ENCODE data around the gene PRC1. TPM values are rescaled to one million over a fixed set of nuclear protein-coding genes. Genes with fewer than 3 reads are reported as not detected.

The PRC1 gene
- total and polyA plus RNA-seq, 2 of the 13 experiments (the other 11 are each of a cell fraction or from before 2014, with no cell fraction given) = 137 to 162 TPM

- ChIA-PET CTCF (ENCODE audit: low intra/inter-chr PET ratio, low total read pairs) (no interaction called here), POLR2A (interaction anchor here (1.6 kb wide), 1 partner anchor 11 kb away, joined by 5 read pairs; no protein-coding TSS in a partner anchor)
- no peaks in the 10 kb centered on the region for H3K27me3 ChIP-seq (ENCODE audit: control insufficient read depth in 1 of 2, insufficient read depth in 2 of 2, low read length in 2 of 2)
- no peaks in the 10 kb centered on the region for H3K79me2 ChIP-seq (ENCODE audit: insufficient read depth, low read length)
- no peaks in the 10 kb centered on the region for H4K20me1 ChIP-seq (ENCODE audit: insufficient read depth, low read length)
- intact Hi-C loops (cut with micrococcal nuclease; ENCODE audit: unreplicated experiment) = no loop called here
- no peak overlapping the region for H3K9ac ChIP-seq (ENCODE audit: insufficient read depth, low read depth, low read length)
- no peaks in the 10 kb centered on the region for H3K9me3 ChIP-seq (ENCODE audit: low read length)
- no peak overlapping the region for H2AFZ ChIP-seq (ENCODE audit: low read length)
- in situ Hi-C loops (cut with HindIII; ENCODE audit: extremely low pct_ligation_motif_present, low pct_unique_long_range_greater_than_20kb) = loop anchor here (25.0 kb wide), 1 partner anchor 320 kb away; no protein-coding TSS in a partner anchor
- BruUV-seq (replicated peaks) = no TSS peak
- no peak for ATAC-seq
- H3K4me3 ChIP-seq (replicated peaks in 1 of 3; ENCODE audit: insufficient read depth in 1 of 3, low read depth in 2 of 3, low read length in 3 of 3) = no peak overlapping the region
- H3K36me3 ChIP-seq (replicated peaks in 1 of 2; ENCODE audit: control insufficient read depth in 1 of 2, insufficient read depth in 2 of 2, low read length in 2 of 2) = peaks cover 24 to 61% of the 10 kb centered on the region in 2 experiments; a peak in 4 of 5 replicates
- DNase-seq (ENCODE audit: low spot score) = no peak
- no peak overlapping the region for H3K4me2 ChIP-seq (ENCODE audit: low read depth, low read length)
- 94% methylated on average over 9 of the region's 12 CpGs for WGBS (ENCODE audit: low lambda C conversion rate)
- H3K4me1 ChIP-seq (ENCODE audit: insufficient read depth, low read length) = no peaks in the 10 kb centered on the region
- H3K27ac ChIP-seq (ENCODE audit: extremely low read length, insufficient read depth, low read length) = no peak overlapping the region
- no peak for FAIRE-seq
- TF ChIP-seq EZH2 (conservative IDR thresholded peaks at IDR 0.05; ENCODE audit: low read depth, low read length) (no peak), SMAD1 (CRISPR knock-in tag; IDR thresholded peaks at IDR 0.05; ENCODE audit: borderline replicate concordance, low read depth) (no peak), ZNF256 (CRISPR knock-in tag; conservative IDR thresholded peaks at IDR 0.05) (no peak), CHD2 (IDR thresholded peaks at IDR 0.05; ENCODE audit: low read depth, low read length) (no peak), ZNF136 (CRISPR knock-in tag; IDR thresholded peaks at IDR 0.05; ENCODE audit: low read depth) (no peak), MTA1 (CRISPR knock-in tag; IDR thresholded peaks at IDR 0.05; ENCODE audit: borderline replicate concordance) (no peak), BATF2 (CRISPR knock-in tag; IDR thresholded peaks at IDR 0.05) (no peak), FIP1L1 (IDR thresholded peaks at IDR 0.05; ENCODE audit: borderline replicate concordance, insufficient read depth, low read depth, low read length) (no peak), ADNP (CRISPR knock-in tag; IDR thresholded peaks at IDR 0.05) (no peak), ZNF138 (CRISPR knock-in tag; IDR thresholded peaks at IDR 0.05; ENCODE audit: low read depth) (no peak), TP53 (CRISPR knock-in tag; conservative IDR thresholded peaks at IDR 0.05) (no peak)
- TF ChIP-seq, protein P1, sequence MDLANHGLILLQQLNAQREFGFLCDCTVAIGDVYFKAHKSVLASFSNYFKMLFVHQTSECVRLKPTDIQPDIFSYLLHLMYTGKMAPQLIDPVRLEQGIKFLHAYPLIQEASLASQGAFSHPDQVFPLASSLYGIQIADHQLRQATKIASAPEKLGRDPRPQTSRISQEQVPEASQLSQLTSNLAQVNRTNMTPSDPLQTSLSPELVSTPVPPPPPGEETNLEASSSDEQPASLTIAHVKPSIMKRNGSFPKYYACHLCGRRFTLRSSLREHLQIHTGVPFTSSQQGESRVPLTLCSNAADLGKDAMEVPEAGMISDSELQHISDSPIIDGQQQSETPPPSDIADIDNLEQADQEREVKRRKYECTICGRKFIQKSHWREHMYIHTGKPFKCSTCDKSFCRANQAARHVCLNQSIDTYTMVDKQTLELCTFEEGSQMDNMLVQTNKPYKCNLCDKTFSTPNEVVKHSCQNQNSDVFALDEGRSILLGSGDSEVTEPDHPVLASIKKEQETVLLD (CRISPR knock-in tag; IDR thresholded peaks at IDR 0.05; ENCODE audit: low read depth) = no peak
- TF ChIP-seq, protein P2, sequence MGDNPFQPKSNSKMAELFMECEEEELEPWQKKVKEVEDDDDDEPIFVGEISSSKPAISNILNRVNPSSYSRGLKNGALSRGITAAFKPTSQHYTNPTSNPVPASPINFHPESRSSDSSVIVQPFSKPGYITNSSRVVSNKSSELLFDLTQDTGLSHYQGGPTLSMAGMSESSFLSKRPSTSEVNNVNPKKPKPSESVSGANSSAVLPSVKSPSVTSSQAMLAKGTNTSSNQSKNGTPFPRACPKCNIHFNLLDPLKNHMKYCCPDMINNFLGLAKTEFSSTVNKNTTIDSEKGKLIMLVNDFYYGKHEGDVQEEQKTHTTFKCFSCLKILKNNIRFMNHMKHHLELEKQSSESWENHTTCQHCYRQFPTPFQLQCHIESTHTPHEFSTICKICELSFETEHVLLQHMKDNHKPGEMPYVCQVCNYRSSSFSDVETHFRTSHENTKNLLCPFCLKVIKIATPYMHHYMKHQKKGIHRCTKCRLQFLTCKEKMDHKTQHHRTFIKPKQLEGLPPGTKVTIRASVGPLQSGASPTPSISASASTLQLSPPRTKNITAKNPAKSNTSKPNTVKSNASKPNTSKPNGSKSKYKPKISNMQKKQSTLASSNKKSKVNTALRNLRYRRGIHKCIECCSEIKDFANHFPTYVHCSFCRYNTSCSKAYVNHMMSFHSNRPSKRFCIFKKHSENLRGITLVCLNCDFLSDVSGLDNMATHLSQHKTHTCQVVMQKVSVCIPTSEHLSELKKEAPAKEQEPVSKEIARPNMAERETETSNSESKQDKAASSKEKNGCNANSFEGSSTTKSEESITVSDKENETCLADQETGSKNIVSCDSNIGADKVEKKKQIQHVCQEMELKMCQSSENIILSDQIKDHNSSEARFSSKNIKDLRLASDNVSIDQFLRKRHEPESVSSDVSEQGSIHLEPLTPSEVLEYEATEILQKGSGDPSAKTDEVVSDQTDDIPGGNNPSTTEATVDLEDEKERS (CRISPR knock-in tag; IDR thresholded peaks at IDR 0.05) = no peak
- TF ChIP-seq, protein P3, sequence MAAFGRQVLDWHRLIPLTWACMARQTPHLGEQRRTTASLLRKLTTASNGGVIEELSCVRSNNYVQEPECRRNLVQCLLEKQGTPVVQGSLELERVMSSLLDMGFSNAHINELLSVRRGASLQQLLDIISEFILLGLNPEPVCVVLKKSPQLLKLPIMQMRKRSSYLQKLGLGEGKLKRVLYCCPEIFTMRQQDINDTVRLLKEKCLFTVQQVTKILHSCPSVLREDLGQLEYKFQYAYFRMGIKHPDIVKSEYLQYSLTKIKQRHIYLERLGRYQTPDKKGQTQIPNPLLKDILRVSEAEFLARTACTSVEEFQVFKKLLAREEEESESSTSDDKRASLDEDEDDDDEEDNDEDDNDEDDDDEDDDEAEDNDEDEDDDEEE (CRISPR knock-in tag; IDR thresholded peaks at IDR 0.05) = no peak
- TF ChIP-seq, protein P4, sequence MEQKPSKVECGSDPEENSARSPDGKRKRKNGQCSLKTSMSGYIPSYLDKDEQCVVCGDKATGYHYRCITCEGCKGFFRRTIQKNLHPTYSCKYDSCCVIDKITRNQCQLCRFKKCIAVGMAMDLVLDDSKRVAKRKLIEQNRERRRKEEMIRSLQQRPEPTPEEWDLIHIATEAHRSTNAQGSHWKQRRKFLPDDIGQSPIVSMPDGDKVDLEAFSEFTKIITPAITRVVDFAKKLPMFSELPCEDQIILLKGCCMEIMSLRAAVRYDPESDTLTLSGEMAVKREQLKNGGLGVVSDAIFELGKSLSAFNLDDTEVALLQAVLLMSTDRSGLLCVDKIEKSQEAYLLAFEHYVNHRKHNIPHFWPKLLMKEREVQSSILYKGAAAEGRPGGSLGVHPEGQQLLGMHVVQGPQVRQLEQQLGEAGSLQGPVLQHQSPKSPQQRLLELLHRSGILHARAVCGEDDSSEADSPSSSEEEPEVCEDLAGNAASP (CRISPR knock-in tag; IDR thresholded peaks at IDR 0.05; ENCODE audit: borderline replicate concordance) = no peak
These were observed 51.8 kb downstream of the PRC1 start for GRCh38 chr15:90942354-90943120.

Measured in HepG2 (cell line).